WTC11 (cell line): Measurements from ENCODE around the gene CXCL12. TPM values are rescaled to one million over a fixed set of nuclear protein-coding genes. Genes with fewer than 3 reads are reported as not detected.

Experiments used
- ATAC-seq: fragments of 200-7000 bp; cut with Tn5 transposase; 2 replicates; pipeline ENCODE4 v1.10.0; 2021; ENCODE audit warnings: mild to moderate bottlenecking, moderate library complexity
- CTCF ChIA-PET: fragments of 300-600 bp; sonication (Branson Sonifier 250); formaldehyde crosslinking; loops from one replicate; lab custom pipeline; 2021; ENCODE audit warnings: antibody characterized with exemption; lab: Charles Lee
- POLR2A ChIA-PET: fragments of 350-600 bp; sonication (Branson Sonifier 250); formaldehyde crosslinking; loops from one replicate; lab custom pipeline; 2021; ENCODE audit warnings: antibody characterized with exemption; lab: Charles Lee
- DNase-seq: peaks from one replicate; pipeline ENCODE4 v3.0.0; 2021; ENCODE audit warnings: low spot score
- H3K27ac Mint-ChIP-seq: 2 replicates; pipeline ENCODE4 v1.8.0; 2021; ENCODE audit warnings: mixed read lengths
- H3K27me3 Mint-ChIP-seq: 2 replicates; pipeline ENCODE4 v1.8.0; 2021; ENCODE audit warnings: low read depth, mild to moderate bottlenecking, moderate library complexity, mixed read lengths
- H3K36me3 Mint-ChIP-seq: 2 replicates; pipeline ENCODE4 v1.8.0; 2021; ENCODE audit warnings: mixed read lengths
- H3K4me1 Mint-ChIP-seq: 2 replicates; pipeline ENCODE4 v1.8.0; 2022; ENCODE audit warnings: mixed read lengths
- H3K4me3 Mint-ChIP-seq: 2 replicates; pipeline ENCODE4 v1.8.0; 2021; ENCODE audit warnings: mild to moderate bottlenecking, moderate library complexity, mixed read lengths
- H3K9me3 Mint-ChIP-seq: 2 replicates; pipeline ENCODE4 v1.8.0; 2021; ENCODE audit warnings: mixed read lengths
- CBFB ChIP-seq: sonication (generic); formaldehyde crosslinking; IDR thresholded peaks from 2 replicates; pipeline ENCODE4 v1.8.1; 2022; ENCODE audit warnings: mild to moderate bottlenecking, low read depth, missing genetic modification reagents
- CREM ChIP-seq: sonication (generic); formaldehyde crosslinking; IDR thresholded peaks from 2 replicates; pipeline ENCODE4 v1.8.1; 2022; ENCODE audit warnings: mild to moderate bottlenecking, missing genetic modification reagents, moderate library complexity
- FOXJ3 ChIP-seq: sonication (generic); formaldehyde crosslinking; IDR thresholded peaks from 2 replicates; pipeline ENCODE4 v1.9.0; 2021; ENCODE audit warnings: missing genetic modification reagents, mild to moderate bottlenecking, borderline replicate concordance
- IRF2 ChIP-seq: sonication (generic); formaldehyde crosslinking; IDR thresholded peaks from 2 replicates; pipeline ENCODE4 v1.8.0; 2022; ENCODE audit warnings: low read depth, missing genetic modification reagents, borderline replicate concordance
- JUN ChIP-seq: sonication (generic); formaldehyde crosslinking; IDR thresholded peaks from 2 replicates; pipeline ENCODE4 v1.8.0; 2023; ENCODE audit warnings: mild to moderate bottlenecking, missing genetic modification reagents
- MAX ChIP-seq: sonication (generic); formaldehyde crosslinking; IDR thresholded peaks from 2 replicates; pipeline ENCODE4 v1.8.0; 2022; ENCODE audit warnings: mild to moderate bottlenecking, missing genetic modification reagents
- MXD4 ChIP-seq: fragments of 250-450 bp; sonication (Bioruptor Pico); IDR thresholded peaks from 2 replicates; pipeline ENCODE4 v1.8.0; 2021; ENCODE audit warnings: mild to moderate bottlenecking, moderate library complexity, borderline replicate concordance
- ZNF281 ChIP-seq: sonication (generic); formaldehyde crosslinking; IDR thresholded peaks from 2 replicates; pipeline ENCODE4 v1.8.0; 2023; ENCODE audit warnings: mild to moderate bottlenecking, missing genetic modification reagents
- ZNF423 ChIP-seq: fragments of 250-450 bp; sonication (Bioruptor Pico); IDR thresholded peaks from 2 replicates; pipeline ENCODE4 v2.1.2; 2022; ENCODE audit warnings: mild to moderate bottlenecking, moderate library complexity
- ZNF532 ChIP-seq: fragments of 250-450 bp; sonication (Bioruptor Pico); IDR thresholded peaks from 2 replicates; pipeline ENCODE4 v1.9.0; 2021; ENCODE audit warnings: mild to moderate bottlenecking, borderline replicate concordance
- ZNF671 ChIP-seq: fragments of 250-450 bp; sonication (Bioruptor Pico); IDR thresholded peaks from 2 replicates; pipeline ENCODE4 v1.8.0; 2021; ENCODE audit warnings: mild to moderate bottlenecking
- ZSCAN18 ChIP-seq: fragments of 250-450 bp; sonication (Bioruptor Pico); IDR thresholded peaks from 2 replicates; pipeline ENCODE4 v2.1.2; 2022; ENCODE audit warnings: mild to moderate bottlenecking, moderate library complexity
- total RNA-seq: library from RNA; stranded (reverse); gene quantifications from 3 replicates; pipeline ENCODE4 v1.2.3, GENCODE V29; 2021
- TF ChIP-seq, protein P1 (sequence below): sonication (generic); formaldehyde crosslinking; IDR thresholded peaks from 2 replicates; pipeline ENCODE4 v1.8.0; 2022; ENCODE audit warnings: missing genetic modification reagents
- TF ChIP-seq, protein P2 (sequence below): sonication (generic); formaldehyde crosslinking; IDR thresholded peaks from 2 replicates; pipeline ENCODE4 v1.8.0; 2023; ENCODE audit warnings: missing genetic modification reagents, mild to moderate bottlenecking, borderline replicate concordance
- TF ChIP-seq, protein P3 (sequence below): sonication (generic); formaldehyde crosslinking; IDR thresholded peaks from 2 replicates; pipeline ENCODE4 v1.8.0; 2022; ENCODE audit warnings: mild to moderate bottlenecking, missing genetic modification reagents

The CXCL12 gene
- total RNA-seq, 1 experiment from 2014 or later = 52.4 TPM

DNA sequence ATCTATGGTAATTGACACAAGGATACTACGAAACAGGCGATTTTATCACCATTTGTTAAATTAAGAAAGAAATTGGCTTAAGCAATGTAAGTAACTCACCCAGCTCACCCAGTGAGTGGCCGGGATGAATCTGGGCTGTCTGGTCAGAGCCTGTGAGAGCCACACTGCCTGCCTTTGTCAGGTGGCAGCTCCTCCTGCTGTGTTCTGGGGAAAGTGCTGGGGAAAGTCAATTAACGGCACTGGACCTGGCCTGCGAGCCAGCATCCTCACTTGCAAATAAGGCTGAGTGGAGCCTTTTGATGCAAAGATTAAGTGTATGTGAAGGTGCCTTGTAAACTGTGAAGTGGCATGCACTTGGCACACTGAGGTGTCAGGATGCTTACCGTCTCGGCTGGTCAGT is 13.4 kb upstream of the CXCL12 start:
- ChIA-PET CTCF (interaction anchor here (0.6 to 6.3 kb wide), 14 partner anchors 12 to 312 kb away, joined by 3 to 52 read pairs (median 4); no protein-coding TSS in a partner anchor), POLR2A (interaction anchor here (1.5 kb wide), 1 partner anchor 12 kb away, joined by 3 read pairs; no protein-coding TSS in a partner anchor)
- no peak overlapping the region for H3K4me3 Mint-ChIP-seq
- TF ChIP-seq, protein P1, sequence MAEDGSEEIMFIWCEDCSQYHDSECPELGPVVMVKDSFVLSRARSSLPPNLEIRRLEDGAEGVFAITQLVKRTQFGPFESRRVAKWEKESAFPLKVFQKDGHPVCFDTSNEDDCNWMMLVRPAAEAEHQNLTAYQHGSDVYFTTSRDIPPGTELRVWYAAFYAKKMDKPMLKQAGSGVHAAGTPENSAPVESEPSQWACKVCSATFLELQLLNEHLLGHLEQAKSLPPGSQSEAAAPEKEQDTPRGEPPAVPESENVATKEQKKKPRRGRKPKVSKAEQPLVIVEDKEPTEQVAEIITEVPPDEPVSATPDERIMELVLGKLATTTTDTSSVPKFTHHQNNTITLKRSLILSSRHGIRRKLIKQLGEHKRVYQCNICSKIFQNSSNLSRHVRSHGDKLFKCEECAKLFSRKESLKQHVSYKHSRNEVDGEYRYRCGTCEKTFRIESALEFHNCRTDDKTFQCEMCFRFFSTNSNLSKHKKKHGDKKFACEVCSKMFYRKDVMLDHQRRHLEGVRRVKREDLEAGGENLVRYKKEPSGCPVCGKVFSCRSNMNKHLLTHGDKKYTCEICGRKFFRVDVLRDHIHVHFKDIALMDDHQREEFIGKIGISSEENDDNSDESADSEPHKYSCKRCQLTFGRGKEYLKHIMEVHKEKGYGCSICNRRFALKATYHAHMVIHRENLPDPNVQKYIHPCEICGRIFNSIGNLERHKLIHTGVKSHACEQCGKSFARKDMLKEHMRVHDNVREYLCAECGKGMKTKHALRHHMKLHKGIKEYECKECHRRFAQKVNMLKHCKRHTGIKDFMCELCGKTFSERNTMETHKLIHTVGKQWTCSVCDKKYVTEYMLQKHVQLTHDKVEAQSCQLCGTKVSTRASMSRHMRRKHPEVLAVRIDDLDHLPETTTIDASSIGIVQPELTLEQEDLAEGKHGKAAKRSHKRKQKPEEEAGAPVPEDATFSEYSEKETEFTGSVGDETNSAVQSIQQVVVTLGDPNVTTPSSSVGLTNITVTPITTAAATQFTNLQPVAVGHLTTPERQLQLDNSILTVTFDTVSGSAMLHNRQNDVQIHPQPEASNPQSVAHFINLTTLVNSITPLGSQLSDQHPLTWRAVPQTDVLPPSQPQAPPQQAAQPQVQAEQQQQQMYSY = peak; percentile 85
- no peak for TF ChIP-seq ZNF281
- TF ChIP-seq IRF2 (CRISPR knock-in tag) = no peak
- TF ChIP-seq MXD4 (CRISPR knock-in tag) = no peak
- no peak for TF ChIP-seq FOXJ3 (CRISPR knock-in tag)
- TF ChIP-seq CBFB (CRISPR knock-in tag) = no peak
- TF ChIP-seq ZSCAN18 = no peak
- TF ChIP-seq MAX (CRISPR knock-in tag) = 0 out of 2 replicates have a peak, but pooled peaks have one; percentile 20
- no peaks in the 10 kb centered on the region for H3K36me3 Mint-ChIP-seq
- H3K4me1 Mint-ChIP-seq = peaks cover 70% of the 10 kb centered on the region
- ATAC-seq (peak; percentile 50), DNase-seq (no peak)
- H3K27ac Mint-ChIP-seq = no peak overlapping the region
- H3K27me3 Mint-ChIP-seq = peaks cover 24% of the 10 kb centered on the region
- no peaks in the 10 kb centered on the region for H3K9me3 Mint-ChIP-seq

DNA sequence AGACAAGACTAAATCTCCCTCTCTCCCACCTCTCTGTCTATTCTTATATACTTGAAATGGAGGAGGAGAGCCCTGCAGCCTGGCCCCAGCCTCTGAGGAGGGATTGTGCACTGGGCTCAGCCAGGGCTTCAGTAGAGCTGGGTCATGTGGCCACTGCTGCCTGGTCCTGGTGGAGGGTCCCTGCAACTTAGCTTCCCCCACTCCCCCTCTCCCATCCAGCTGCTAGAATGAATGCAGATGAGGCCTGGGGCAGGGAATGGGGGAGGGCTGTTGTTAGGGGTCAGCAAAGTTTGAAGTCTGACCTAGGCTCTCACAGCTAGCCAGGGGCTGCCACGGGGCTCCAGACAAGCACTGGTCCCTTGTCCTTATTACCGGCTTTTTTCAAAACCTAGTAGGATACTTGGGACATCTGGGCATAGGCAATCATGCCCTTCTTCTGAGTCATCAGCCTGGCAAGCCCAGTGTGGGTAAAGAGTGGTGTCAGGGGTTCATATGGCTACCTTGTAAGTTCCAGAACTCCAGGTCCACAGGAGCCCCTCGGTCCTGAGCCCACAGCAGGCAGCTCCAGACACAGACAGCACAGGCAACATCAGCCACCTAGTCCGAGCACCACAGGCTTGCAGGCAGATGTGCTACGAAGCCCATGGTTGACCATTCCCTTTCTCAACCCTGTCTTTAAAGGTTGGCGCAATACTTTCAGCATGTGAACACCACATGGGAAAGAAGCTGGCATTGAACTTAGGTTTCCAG is 12.8 kb upstream of the CXCL12 start:
- CTCF ChIA-PET = interaction anchor here (0.6 to 6.3 kb wide), 13 partner anchors 11 to 311 kb away, joined by 3 to 52 read pairs (median 4); no protein-coding TSS in a partner anchor
- Mint-ChIP-seq H3K4me3 (no peak overlapping the region), H3K27me3 (peaks cover 24% of the 10 kb centered on the region), H3K36me3 (no peaks in the 10 kb centered on the region), H3K4me1 (peaks cover 67% of the 10 kb centered on the region), H3K27ac (no peak overlapping the region), H3K9me3 (no peaks in the 10 kb centered on the region)
- POLR2A ChIA-PET = interaction anchor here (1.5 kb wide), 1 partner anchor 11 kb away, joined by 3 read pairs; no protein-coding TSS in a partner anchor
- DNase-seq = no peak
- ATAC-seq = no peak
- TF ChIP-seq, protein P2, sequence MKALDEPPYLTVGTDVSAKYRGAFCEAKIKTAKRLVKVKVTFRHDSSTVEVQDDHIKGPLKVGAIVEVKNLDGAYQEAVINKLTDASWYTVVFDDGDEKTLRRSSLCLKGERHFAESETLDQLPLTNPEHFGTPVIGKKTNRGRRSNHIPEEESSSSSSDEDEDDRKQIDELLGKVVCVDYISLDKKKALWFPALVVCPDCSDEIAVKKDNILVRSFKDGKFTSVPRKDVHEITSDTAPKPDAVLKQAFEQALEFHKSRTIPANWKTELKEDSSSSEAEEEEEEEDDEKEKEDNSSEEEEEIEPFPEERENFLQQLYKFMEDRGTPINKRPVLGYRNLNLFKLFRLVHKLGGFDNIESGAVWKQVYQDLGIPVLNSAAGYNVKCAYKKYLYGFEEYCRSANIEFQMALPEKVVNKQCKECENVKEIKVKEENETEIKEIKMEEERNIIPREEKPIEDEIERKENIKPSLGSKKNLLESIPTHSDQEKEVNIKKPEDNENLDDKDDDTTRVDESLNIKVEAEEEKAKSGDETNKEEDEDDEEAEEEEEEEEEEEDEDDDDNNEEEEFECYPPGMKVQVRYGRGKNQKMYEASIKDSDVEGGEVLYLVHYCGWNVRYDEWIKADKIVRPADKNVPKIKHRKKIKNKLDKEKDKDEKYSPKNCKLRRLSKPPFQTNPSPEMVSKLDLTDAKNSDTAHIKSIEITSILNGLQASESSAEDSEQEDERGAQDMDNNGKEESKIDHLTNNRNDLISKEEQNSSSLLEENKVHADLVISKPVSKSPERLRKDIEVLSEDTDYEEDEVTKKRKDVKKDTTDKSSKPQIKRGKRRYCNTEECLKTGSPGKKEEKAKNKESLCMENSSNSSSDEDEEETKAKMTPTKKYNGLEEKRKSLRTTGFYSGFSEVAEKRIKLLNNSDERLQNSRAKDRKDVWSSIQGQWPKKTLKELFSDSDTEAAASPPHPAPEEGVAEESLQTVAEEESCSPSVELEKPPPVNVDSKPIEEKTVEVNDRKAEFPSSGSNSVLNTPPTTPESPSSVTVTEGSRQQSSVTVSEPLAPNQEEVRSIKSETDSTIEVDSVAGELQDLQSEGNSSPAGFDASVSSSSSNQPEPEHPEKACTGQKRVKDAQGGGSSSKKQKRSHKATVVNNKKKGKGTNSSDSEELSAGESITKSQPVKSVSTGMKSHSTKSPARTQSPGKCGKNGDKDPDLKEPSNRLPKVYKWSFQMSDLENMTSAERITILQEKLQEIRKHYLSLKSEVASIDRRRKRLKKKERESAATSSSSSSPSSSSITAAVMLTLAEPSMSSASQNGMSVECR (CRISPR knock-in tag) = no peak
- TF ChIP-seq ZNF532 (CRISPR knock-in tag) = no peak
- TF ChIP-seq ZNF423 = no peak
- TF ChIP-seq JUN = no peak
- TF ChIP-seq ZNF671 (CRISPR knock-in tag) = no peak
- TF ChIP-seq, protein P3, sequence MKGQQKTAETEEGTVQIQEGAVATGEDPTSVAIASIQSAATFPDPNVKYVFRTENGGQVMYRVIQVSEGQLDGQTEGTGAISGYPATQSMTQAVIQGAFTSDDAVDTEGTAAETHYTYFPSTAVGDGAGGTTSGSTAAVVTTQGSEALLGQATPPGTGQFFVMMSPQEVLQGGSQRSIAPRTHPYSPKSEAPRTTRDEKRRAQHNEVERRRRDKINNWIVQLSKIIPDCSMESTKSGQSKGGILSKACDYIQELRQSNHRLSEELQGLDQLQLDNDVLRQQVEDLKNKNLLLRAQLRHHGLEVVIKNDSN (CRISPR knock-in tag) = peak; percentile 36; the same call in 1 of the 2 replicates
- TF ChIP-seq CREM (CRISPR knock-in tag) = no peak
